Measurements from ENCODE around the gene DPCD.

The DPCD gene

DNA sequence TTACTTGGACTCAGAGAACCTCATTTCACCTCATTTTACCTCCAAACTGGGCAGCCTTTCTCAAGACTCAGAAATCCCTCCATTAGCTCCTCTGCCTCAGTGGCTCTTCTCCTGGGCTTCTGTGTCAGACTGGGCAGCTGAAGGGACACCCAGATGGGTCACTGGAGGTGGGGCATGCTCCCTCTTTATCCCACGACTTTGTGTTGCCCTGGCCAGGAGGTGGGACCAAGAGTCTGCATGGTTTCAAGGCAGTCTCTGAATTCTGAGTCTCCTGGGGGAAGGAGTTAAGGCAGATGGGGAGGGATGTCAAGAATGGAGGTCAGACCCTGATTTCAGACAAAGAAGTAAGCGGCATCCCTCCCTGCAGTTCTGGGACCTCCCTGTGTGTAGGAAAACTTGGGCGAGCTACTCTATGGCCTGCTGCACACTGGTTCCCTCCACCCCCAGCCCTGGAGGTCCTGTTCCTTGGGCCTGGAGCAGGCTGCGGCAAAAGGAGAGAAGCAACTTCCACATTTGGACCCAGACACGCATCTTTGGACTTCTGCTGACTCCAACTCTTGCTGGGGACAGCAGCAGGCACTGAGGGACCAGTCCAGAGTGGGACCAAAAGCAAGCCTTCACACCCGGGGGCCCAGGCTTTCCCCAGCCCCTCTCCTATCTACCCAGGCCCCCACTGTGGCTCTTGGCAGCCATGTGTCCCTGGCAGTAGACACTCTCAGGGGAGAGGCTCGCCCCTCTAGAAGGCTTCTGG lies 10.8 kb upstream of the DPCD start:
- DNase-seq (ENCODE audit: low read depth), result no peak
- TF ChIP-seq, protein P1, sequence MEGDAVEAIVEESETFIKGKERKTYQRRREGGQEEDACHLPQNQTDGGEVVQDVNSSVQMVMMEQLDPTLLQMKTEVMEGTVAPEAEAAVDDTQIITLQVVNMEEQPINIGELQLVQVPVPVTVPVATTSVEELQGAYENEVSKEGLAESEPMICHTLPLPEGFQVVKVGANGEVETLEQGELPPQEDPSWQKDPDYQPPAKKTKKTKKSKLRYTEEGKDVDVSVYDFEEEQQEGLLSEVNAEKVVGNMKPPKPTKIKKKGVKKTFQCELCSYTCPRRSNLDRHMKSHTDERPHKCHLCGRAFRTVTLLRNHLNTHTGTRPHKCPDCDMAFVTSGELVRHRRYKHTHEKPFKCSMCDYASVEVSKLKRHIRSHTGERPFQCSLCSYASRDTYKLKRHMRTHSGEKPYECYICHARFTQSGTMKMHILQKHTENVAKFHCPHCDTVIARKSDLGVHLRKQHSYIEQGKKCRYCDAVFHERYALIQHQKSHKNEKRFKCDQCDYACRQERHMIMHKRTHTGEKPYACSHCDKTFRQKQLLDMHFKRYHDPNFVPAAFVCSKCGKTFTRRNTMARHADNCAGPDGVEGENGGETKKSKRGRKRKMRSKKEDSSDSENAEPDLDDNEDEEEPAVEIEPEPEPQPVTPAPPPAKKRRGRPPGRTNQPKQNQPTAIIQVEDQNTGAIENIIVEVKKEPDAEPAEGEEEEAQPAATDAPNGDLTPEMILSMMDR (IDR thresholded peaks at IDR 0.05; ENCODE audit: control insufficient read depth, extremely low read depth, insufficient read depth), result no peak
- H3K4me3 ChIP-seq (ENCODE audit: low read depth, low read length), result no peak overlapping the region

- DNase-seq (ENCODE audit: low read depth), result no peak
- TF ChIP-seq, protein P1 (IDR thresholded peaks at IDR 0.05; ENCODE audit: control insufficient read depth, extremely low read depth, insufficient read depth), result no peak
- H3K4me3 ChIP-seq (ENCODE audit: low read depth, low read length), result no peak overlapping the region
These were observed 9.9 kb upstream of the DPCD start for GRCh38 chr10:101578192-101578591.

DNA sequence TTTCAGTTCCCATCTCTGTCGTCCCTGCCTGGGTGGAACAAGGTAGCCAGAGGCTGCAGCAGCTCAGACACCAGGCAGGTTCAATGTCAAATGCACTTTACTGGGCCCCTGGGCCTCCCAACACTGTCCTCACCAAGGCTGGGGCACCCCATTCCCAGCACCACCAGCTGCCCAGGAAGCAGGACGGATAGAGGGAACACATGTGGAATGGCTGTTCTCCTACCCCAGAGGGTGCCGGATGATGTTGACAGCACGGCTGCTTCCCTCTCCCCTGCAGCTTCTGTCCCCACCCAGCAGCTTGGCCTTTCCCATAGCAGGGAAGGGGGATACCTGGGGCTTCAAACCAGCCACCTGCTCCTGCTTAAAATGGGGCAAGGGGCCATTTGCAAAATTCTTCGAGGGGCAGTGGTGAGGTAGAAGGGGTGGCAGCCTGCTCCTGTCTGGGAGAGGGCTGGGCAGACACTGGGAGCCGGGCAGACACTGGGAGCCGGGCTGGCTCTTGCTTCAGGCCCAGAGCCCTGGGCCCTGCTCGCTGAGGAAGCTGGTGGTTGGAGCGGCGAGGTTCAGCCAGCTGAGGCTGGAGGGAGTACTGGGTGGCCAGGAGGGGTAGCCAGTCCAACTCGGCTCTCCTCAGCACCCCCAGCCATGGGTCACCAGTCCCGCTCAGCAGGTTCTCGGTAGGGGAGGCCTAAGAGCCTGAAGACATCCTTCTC lies 9.2 kb upstream of the DPCD start:
- no peak for DNase-seq (ENCODE audit: low read depth)
- TF ChIP-seq, protein P1 (IDR thresholded peaks at IDR 0.05; ENCODE audit: control insufficient read depth, extremely low read depth, insufficient read depth), result no peak
- no peak overlapping the region for H3K4me3 ChIP-seq (ENCODE audit: low read depth, low read length)

DNA sequence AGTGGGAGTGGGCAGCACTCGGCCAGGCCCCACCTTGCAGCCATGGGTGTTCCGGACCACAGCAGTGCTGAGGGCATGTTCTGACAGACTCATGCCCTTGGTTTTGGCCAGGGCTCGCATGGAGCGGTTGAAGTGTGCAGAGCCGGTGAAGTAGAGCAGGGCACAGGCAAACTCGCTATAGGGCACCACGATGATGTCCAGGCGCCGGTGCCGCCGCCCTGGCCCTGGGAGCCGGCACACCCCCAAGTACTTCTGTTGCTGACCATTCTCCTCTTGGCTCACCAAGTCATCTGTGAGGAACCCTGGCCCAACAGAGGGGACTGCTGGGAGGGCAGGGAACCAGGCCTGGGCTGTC lies 8.6 kb upstream of the DPCD start:
- TF ChIP-seq, protein P1 (IDR thresholded peaks at IDR 0.05; ENCODE audit: control insufficient read depth, extremely low read depth, insufficient read depth), result no peak
- DNase-seq (ENCODE audit: low read depth), result no peak
- H3K4me3 ChIP-seq (ENCODE audit: low read depth, low read length), result no peak overlapping the region

- no peak for DNase-seq (ENCODE audit: low read depth)
- TF ChIP-seq, protein P1 (IDR thresholded peaks at IDR 0.05; ENCODE audit: control insufficient read depth, extremely low read depth, insufficient read depth), result no peak
- H3K4me3 ChIP-seq (ENCODE audit: low read depth, low read length), result no peak overlapping the region
These were observed 7.4 kb upstream of the DPCD start for GRCh38 chr10:101580486-101581399.

- DNase-seq (ENCODE audit: low read depth), result no peak
- TF ChIP-seq, protein P1 (IDR thresholded peaks at IDR 0.05; ENCODE audit: control insufficient read depth, extremely low read depth, insufficient read depth), result no peak
These were observed 2.3 kb upstream of the DPCD start for GRCh38 chr10:101585841-101586240.

More at GRCh38 chr10:101585841-101586240, 2.3 kb upstream of the DPCD start:
- H3K4me3 ChIP-seq (ENCODE audit: low read depth, low read length), result no peak overlapping the region

Measured in LNCaP clone FGC (cell line).